GM18909 (cell line): ENCODE data around the gene LTB.

Experiments used
- ATAC-seq: cut with Tn5 transposase; IDR thresholded peaks from one replicate; pipeline ENCODE4 v1.9.1; 2021; ENCODE audit warnings: mild to moderate bottlenecking; ENCODE audit not compliant: unreplicated experiment, poor library complexity

The LTB gene

DNA sequence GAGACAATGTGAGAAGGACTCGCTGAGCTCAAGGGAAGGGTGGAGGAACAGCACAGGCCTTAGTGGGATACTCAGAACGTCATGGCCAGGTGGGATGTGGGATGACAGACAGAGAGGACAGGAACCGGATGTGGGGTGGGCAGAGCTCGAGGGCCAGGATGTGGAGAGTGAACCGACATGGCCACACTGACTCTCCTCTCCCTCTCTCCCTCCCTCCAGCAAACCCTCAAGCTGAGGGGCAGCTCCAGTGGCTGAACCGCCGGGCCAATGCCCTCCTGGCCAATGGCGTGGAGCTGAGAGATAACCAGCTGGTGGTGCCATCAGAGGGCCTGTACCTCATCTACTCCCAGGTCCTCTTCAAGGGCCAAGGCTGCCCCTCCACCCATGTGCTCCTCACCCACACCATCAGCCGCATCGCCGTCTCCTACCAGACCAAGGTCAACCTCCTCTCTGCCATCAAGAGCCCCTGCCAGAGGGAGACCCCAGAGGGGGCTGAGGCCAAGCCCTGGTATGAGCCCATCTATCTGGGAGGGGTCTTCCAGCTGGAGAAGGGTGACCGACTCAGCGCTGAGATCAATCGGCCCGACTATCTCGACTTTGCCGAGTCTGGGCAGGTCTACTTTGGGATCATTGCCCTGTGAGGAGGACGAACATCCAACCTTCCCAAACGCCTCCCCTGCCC is 5.2 kb downstream of the LTB start:
- no peak for ATAC-seq

DNA sequence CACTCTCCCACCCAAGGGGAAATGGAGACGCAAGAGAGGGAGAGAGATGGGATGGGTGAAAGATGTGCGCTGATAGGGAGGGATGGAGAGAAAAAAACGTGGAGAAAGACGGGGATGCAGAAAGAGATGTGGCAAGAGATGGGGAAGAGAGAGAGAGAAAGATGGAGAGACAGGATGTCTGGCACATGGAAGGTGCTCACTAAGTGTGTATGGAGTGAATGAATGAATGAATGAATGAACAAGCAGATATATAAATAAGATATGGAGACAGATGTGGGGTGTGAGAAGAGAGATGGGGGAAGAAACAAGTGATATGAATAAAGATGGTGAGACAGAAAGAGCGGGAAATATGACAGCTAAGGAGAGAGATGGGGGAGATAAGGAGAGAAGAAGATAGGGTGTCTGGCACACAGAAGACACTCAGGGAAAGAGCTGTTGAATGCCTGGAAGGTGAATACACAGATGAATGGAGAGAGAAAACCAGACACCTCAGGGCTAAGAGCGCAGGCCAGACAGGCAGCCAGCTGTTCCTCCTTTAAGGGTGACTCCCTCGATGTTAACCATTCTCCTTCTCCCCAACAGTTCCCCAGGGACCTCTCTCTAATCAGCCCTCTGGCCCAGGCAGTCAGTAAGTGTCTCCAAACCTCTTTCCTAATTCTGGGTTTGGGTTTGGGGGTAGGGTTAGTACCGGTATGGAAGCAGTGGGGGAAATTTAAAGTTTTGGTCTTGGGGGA is 6.1 kb downstream of the LTB start:
- no peak for ATAC-seq

DNA sequence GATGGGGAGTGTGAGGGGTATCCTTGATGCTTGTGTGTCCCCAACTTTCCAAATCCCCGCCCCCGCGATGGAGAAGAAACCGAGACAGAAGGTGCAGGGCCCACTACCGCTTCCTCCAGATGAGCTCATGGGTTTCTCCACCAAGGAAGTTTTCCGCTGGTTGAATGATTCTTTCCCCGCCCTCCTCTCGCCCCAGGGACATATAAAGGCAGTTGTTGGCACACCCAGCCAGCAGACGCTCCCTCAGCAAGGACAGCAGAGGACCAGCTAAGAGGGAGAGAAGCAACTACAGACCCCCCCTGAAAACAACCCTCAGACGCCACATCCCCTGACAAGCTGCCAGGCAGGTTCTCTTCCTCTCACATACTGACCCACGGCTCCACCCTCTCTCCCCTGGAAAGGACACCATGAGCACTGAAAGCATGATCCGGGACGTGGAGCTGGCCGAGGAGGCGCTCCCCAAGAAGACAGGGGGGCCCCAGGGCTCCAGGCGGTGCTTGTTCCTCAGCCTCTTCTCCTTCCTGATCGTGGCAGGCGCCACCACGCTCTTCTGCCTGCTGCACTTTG is 6.8 kb downstream of the LTB start, which contains the start of gene TNF:
Gene TNF, plus strand, starts transcription at position 231 of the 567 bp plus-strand sequence. Its CDS starts 177 bp downstream, at position 408.
- no peak for ATAC-seq

DNA sequence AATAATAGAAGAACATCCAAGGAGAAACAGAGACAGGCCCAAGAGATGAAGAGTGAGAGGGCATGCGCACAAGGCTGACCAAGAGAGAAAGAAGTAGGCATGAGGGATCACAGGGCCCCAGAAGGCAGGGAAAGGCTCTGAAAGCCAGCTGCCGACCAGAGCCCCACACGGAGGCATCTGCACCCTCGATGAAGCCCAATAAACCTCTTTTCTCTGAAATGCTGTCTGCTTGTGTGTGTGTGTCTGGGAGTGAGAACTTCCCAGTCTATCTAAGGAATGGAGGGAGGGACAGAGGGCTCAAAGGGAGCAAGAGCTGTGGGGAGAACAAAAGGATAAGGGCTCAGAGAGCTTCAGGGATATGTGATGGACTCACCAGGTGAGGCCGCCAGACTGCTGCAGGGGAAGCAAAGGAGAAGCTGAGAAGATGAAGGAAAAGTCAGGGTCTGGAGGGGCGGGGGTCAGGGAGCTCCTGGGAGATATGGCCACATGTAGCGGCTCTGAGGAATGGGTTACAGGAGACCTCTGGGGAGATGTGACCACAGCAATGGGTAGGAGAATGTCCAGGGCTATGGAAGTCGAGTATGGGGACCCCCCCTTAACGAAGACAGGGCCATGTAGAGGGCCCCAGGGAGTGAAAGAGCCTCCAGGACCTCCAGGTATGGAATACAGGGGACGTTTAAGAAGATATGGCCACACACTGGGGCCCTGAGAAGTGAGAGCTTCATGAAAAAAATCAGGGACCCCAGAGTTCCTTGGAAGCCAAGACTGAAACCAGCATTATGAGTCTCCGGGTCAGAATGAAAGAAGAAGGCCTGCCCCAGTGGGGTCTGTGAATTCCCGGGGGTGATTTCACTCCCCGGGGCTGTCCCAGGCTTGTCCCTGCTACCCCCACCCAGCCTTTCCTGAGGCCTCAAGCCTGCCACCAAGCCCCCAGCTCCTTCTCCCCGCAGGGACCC is 7.8 kb downstream of the LTB start:
- ATAC-seq, result no peak

DNA sequence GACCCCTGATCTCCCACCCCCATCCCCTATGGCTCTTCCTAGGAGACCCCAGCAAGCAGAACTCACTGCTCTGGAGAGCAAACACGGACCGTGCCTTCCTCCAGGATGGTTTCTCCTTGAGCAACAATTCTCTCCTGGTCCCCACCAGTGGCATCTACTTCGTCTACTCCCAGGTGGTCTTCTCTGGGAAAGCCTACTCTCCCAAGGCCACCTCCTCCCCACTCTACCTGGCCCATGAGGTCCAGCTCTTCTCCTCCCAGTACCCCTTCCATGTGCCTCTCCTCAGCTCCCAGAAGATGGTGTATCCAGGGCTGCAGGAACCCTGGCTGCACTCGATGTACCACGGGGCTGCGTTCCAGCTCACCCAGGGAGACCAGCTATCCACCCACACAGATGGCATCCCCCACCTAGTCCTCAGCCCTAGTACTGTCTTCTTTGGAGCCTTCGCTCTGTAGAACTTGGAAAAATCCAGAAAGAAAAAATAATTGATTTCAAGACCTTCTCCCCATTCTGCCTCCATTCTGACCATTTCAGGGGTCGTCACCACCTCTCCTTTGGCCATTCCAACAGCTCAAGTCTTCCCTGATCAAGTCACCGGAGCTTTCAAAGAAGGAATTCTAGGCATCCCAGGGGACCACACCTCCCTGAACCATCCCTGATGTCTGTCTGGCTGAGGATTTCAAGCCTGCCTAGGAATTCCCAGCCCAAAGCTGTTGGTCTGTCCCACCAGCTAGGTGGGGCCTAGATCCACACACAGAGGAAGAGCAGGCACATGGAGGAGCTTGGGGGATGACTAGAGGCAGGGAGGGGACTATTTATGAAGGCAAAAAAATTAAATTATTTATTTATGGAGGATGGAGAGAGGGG is 8.8 kb downstream of the LTB start:
- no peak for ATAC-seq

DNA sequence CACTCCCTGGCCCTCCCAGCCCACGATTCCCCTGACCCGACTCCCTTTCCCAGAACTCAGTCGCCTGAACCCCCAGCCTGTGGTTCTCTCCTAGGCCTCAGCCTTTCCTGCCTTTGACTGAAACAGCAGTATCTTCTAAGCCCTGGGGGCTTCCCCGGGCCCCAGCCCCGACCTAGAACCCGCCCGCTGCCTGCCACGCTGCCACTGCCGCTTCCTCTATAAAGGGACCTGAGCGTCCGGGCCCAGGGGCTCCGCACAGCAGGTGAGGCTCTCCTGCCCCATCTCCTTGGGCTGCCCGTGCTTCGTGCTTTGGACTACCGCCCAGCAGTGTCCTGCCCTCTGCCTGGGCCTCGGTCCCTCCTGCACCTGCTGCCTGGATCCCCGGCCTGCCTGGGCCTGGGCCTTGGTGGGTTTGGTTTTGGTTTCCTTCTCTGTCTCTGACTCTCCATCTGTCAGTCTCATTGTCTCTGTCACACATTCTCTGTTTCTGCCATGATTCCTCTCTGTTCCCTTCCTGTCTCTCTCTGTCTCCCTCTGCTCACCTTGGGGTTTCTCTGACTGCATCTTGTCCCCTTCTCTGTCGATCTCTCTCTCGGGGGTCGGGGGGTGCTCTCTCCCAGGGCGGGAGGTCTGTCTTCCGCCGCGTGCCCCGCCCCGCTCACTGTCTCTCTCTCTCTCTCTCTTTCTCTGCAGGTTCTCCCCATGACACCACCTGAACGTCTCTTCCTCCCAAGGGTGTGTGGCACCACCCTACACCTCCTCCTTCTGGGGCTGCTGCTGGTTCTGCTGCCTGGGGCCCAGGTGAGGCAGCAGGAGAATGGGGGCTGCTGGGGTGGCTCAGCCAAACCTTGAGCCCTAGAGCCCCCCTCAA is 9.9 kb downstream of the LTB start, which contains the start of gene LTA:
Gene LTA, plus strand, starts transcription at position 249 of the 871 bp plus-strand sequence. Its CDS starts 454 bp downstream, at position 703.
- peak; percentile 42 for ATAC-seq

DNA sequence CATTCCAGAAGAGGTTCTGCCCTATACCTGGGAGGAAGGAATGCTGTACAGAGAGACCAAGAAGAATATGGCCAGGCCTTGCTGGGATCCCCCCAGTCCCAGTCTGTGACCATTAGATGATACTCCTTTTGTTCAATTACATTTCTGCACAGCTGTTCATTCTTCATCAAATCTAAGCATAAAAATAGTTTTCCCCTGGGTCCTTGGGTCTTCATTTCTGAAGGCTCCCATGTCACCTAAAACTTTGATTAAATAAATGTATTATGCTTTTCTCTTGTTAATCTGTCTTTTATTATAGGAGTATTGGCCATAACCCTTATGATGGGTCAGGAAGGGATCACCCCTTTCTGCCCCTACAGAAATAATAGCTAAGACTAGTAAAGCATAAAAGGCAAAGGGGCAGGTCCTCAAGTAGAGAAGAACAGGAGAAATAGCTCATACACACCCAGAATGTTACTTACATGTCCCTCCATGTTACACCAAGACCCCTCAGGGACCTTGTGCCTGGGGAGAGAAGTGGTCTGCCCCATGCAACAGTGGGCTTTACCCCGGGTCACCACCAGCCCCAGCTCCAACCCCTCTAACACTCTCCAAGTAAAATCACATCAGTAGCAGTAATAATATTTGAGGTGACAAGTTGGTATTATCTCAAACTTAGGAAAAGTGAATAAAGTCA is 12.2 kb downstream of the LTB start:
- no peak for ATAC-seq

DNA sequence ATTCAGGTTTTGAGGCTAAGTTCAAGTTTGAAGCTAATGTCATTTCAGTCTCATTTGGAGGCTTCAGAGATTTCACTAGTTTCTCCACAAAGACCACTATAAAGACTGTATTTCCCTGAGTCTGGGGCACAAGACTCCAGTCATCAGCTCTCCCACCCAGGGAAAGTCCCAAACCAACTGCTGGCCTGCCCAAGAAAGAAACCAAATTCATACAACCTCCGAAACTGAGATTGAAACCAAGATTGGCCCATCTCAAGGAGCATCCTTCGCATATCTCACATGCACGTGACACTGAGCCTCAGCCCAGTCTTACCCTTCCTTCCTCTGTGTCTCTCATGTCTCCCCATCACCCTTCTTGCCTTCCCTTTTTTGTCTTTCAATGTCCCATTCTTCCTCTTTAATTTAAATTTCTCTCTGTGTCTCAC is 13.7 kb downstream of the LTB start:
- peak; percentile 69 for ATAC-seq

DNA sequence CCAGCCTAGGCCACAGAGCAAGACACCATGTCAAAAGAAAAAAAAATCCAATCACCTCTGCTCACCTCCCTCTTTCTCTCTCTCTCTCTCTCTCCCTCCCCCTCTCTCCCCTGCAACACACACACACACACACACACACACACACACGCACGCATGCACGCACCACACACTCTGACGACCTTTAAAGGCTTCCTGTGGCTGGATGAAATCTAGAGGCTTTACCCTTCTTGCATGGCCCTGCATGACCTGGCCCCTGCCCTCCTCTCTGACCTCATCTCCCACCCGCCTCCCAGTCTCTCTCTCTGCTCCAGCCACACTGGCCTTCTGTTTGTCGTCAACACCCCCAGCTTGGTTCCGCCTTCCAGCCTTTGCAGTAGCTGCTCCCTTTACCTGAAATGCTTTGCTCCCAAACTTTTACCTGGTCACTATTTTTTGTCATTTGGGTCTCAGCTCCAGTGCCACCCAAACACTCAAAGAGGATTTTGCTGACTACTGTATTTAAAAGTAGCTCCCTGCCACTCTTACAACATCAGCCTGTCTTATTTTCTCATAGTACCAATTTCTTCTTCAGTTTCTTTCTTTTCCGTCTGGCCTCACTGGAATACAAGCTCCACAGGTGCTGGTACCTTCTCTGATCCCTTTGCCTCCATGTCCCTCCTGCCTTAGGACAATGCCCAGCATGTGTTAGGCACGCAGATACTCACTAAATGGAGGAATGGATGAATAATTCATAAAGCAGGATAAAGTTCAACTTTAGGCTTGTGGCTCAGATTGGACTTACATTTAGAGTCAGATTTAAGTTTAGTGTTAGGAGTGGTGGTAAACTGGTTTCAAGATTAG is 14.5 kb downstream of the LTB start:
- no peak for ATAC-seq

DNA sequence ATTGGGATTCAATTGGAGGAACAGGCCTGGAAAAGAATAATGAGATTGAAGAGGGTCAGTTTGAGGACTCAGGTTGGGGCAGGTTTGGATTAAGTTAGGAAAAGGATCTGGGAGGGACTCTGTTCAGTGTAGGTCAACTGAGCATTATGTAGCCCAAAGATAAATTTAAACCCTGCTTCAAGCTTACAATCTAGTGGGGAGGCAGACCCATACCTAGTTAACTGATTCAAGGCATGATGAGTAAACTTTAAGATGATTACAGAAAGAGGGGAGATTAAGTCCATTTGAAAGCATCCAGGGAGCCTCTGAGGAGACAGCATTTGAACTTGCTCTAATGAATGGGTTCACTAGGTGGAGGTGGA is 21.5 kb downstream of the LTB start:
- ATAC-seq, result no peak

DNA sequence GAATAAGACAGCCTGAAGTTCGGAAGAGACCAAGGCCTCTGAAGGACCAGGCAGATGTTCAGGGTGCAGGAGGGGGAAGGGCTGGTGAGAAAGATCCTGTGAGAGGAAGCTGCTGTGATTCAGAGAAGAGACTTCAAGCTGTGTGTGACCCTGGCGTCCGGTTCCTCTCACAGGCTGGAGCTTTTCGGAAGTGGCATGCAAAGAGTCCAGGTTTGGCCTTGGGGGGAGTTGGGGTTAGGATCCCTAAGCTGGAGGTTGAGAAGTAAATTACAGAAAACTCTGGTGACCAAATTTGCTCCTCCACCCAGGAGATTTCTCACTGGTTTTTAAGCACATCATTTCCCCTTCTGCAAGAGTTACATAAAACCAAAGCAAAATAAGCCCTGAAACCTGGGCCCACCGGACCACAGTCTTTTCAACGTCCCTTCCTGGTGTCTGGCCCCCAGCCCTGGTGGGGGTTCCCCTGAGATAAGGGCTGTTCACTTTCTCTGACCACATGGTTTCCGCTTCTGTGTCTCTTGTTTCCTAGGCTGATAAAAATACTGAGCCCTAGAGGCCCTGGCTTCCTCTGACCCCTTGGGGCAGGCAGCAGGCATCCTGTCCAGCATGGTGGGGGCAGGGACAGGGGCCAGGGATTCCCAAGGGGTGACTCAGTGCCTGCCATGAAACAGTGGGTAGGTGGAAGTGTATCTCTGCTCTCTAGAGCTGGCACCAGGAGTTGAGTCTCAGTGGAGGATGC is 22.1 kb downstream of the LTB start:
- ATAC-seq, result peak; percentile 78

DNA sequence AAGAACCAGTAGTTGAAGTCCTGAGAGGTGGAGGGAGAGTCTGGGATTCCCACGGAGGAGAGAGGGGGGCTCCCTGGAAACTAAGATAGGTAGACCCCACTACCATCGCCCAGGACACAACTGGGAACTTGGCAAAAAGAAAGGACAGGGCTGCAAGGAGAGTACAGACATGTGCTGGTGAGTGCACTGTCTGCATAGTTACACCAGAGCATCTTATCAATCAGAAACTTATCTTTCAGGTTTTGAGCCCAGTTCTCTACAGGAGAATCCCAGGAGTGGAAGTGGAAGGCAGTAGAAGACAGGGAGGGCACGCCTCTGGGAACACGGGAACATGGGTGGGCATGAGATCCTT is 22.6 kb downstream of the LTB start:
- ATAC-seq, result no peak

DNA sequence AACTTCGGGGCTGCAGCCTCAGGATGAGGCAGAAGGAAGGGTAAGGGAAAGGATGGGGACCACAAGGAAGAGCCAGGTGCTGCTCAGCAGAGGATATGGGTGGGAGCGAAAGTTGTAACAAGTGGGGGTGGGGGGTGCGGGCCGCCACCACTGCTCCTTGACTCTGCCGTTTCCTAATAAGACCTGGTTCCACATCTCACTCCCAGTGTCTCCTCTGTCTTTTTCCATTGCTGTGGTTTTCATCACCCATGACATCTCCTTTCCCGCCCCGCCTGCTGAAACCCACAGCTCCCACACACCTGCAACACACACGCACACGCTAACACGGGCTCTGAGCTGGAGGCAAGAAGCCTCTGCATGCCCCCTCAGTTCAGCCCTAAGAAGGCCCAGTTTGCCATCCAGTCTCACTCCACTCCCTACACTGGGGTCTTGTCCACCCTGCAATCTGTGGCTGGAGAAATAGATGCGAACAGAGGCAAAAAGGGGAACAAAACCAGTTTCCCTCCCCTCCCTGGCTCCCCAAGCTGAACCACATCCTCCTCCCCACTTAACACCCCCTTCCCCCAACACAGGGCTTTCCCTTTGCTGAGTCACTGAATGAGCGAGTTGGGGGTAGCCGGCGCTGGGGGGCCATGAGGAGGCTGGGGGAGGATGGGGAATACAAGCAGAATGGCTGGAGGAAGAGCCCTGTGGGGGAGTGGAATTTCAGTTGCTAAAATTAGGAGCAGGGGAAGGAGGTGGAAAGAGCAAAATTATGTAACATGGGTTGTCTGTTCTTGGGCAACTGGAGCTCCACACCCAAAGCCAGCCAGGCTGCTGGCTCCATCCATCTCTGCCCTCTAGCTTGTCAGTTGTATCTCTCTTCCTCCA is 23.4 kb downstream of the LTB start:
- no peak for ATAC-seq

DNA sequence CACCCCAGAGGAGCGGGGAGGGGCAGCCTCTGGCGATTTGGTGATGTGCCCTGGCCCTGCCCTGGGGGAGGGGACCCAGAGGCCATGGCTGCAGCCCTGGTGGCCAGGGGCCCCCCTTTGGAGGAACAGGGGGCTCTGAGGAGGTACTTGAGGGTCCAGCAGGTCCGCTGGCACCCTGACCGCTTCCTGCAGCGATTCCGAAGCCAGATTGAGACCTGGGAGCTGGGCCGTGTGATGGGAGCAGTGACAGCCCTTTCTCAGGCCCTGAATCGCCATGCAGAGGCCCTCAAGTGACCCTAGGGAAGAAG is 24.0 kb downstream of the LTB start:
- ATAC-seq, result no peak

DNA sequence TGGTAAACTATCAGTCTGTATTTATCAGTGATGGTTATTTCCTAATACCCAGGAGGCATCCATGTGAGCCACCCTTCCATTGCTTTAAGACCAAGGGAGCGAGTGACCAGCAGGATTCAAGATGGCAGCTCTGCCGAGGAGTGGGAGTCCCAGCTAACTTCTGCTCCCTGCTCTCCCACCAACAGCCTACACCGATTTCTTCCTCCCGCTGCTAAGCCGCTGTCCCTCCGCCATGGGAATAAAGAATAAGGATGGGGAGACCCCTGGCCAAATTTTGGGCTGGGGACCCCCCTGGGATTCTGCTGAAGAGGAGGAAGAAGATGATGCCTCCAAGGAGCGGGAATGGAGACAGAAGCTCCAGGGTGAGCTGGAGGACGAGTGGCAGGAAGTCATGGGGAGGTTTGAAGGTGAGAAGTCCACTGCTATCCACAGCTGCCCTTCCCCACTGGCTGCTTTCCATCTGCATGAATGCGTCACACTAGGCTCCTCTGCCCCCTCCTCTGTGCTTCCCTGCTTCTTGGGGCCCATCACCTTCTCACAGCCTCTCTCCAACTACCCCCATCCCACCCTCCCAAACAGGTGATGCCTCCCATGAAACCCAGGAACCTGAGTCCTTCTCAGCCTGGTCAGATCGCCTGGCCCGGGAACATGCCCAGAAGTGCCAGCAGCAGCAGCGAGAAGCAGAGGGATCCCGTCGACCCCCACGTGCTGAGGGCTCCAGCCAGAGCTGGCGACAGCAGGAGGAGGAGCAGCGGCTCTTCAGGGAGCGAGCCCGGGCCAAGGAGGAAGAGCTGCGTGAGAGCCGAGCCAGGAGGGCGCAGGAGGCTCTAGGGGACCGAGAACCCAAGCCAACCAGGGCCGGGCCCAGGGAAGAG is 24.5 kb downstream of the LTB start:
- ATAC-seq, result no peak
